ENCODE data around the gene CDK6. TPM values are rescaled to one million over a fixed set of nuclear protein-coding genes. Genes with fewer than 3 reads are reported as not detected.

Gene CDK6
- total and polyA plus RNA-seq, 2 donors, result 6.5 to 42.0 TPM

DNA sequence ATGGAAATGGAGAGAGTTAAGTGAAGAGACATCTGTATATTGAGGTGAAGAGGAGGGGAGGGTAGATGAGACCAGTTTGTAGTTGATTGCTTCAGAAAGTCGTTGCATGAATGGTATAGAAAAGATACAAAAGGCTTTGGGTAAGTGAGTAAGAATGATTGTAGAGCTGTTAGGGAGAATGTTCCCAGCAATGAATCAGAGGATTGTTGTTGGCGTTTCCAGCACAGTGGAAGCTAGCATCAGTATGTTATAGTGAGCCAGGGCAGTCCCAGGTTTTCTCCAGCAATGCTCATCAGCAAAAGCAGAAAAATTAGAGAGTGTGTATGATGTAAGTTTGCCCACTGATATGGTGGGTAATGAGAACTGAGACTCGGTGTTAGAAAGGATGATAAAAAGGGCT is 15.4 kb upstream of the CDK6 start:
- H3K9me3 ChIP-seq (ENCODE audit: control insufficient read depth in 2 of 2, insufficient read depth in 1 of 2, low read length in 1 of 2), result no peaks in the 10 kb centered on the region
- WGBS, result 82% methylated on average over 3 of the region's 3 CpGs
- DNase-seq (ENCODE audit: low read depth in 6 of 9, low spot score in 9 of 9), result no peak
- H3K4me1 ChIP-seq (ENCODE audit: control insufficient read depth in 2 of 2, insufficient read depth in 2 of 2, low read length in 2 of 2), result peaks cover 3 to 7% of the 10 kb centered on the region in 2 donors
- no peaks in the 10 kb centered on the region for H3K36me3 ChIP-seq (ENCODE audit: control insufficient read depth in 2 of 2, insufficient read depth in 2 of 2, low read length in 1 of 2)
- H3K4me3 ChIP-seq (ENCODE audit: low read length in 2 of 2), result no peak overlapping the region
- H3K27ac ChIP-seq (ENCODE audit: low read depth in 1 of 2, low read length in 1 of 2), result no peak overlapping the region
- H3K27me3 ChIP-seq (ENCODE audit: control insufficient read depth in 2 of 2, insufficient read depth in 1 of 2, low read length in 1 of 2), result no peaks in the 10 kb centered on the region

- Histone ChIP-seq H3K4me1 (ENCODE audit: control insufficient read depth in 2 of 2, insufficient read depth in 2 of 2, low read length in 2 of 2) (peaks cover 10 to 13% of the 10 kb centered on the region in 2 donors), H3K27me3 (ENCODE audit: control insufficient read depth in 2 of 2, insufficient read depth in 1 of 2, low read length in 1 of 2) (no peaks in the 10 kb centered on the region), H3K36me3 (ENCODE audit: control insufficient read depth in 2 of 2, insufficient read depth in 2 of 2, low read length in 1 of 2) (no peaks in the 10 kb centered on the region), H3K4me3 (ENCODE audit: low read length in 2 of 2) (no peak overlapping the region), H3K9me3 (ENCODE audit: control insufficient read depth in 2 of 2, insufficient read depth in 1 of 2, low read length in 1 of 2) (no peaks in the 10 kb centered on the region), H3K27ac (ENCODE audit: low read depth in 1 of 2, low read length in 1 of 2) (no peak overlapping the region)
- DNase-seq (ENCODE audit: low read depth in 6 of 9, low spot score in 9 of 9), result no peak
- WGBS, result 77% methylated on average over 1 of the region's 1 CpG
Measured at GRCh38 chr7:92850516-92850915, 14.1 kb upstream of the CDK6 start.

GRCh38 chr7:92849322-92849721 is 12.9 kb upstream of the CDK6 start:
- no peaks in the 10 kb centered on the region for H3K9me3 ChIP-seq (ENCODE audit: control insufficient read depth in 2 of 2, insufficient read depth in 1 of 2, low read length in 1 of 2)
- no peaks in the 10 kb centered on the region for H3K36me3 ChIP-seq (ENCODE audit: control insufficient read depth in 2 of 2, insufficient read depth in 2 of 2, low read length in 1 of 2)
- no peak overlapping the region for H3K4me3 ChIP-seq (ENCODE audit: low read length in 2 of 2)
- peaks cover 10 to 14% of the 10 kb centered on the region in 2 donors for H3K4me1 ChIP-seq (ENCODE audit: control insufficient read depth in 2 of 2, insufficient read depth in 2 of 2, low read length in 2 of 2)
- no peak for DNase-seq (ENCODE audit: low read depth in 6 of 9, low spot score in 9 of 9)
- WGBS, result 59% methylated on average over 4 of the region's 4 CpGs
- H3K27me3 ChIP-seq (ENCODE audit: control insufficient read depth in 2 of 2, insufficient read depth in 1 of 2, low read length in 1 of 2), result no peaks in the 10 kb centered on the region
- no peak overlapping the region for H3K27ac ChIP-seq (ENCODE audit: low read depth in 1 of 2, low read length in 1 of 2)

DNA sequence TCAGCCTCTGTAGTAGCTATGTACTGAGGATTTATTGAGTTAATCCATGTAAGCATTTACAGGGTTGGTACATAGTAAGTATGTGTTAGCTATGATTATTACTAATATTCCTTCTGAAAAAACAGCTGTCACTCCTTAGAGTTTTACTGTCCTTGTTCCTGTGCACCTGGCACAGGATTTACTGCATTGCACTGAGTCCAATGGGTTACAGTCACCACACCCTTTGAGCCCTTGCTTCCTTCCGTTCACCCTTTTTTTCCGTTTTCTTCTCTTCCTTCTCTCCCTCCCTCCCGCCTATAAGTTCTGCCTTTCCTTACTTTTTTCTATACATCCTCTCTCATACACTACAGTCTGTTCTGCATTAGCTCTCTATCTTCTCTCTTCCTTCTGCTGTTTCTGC is 12.5 kb upstream of the CDK6 start:
- Histone ChIP-seq H3K27me3 (ENCODE audit: control insufficient read depth in 2 of 2, insufficient read depth in 1 of 2, low read length in 1 of 2) (no peaks in the 10 kb centered on the region), H3K27ac (ENCODE audit: low read depth in 1 of 2, low read length in 1 of 2) (no peak overlapping the region), H3K9me3 (ENCODE audit: control insufficient read depth in 2 of 2, insufficient read depth in 1 of 2, low read length in 1 of 2) (no peaks in the 10 kb centered on the region), H3K36me3 (ENCODE audit: control insufficient read depth in 2 of 2, insufficient read depth in 2 of 2, low read length in 1 of 2) (no peaks in the 10 kb centered on the region), H3K4me1 (ENCODE audit: control insufficient read depth in 2 of 2, insufficient read depth in 2 of 2, low read length in 2 of 2) (peaks cover 10 to 14% of the 10 kb centered on the region in 2 donors), H3K4me3 (ENCODE audit: low read length in 2 of 2) (no peak overlapping the region)
- no peak for DNase-seq (ENCODE audit: low read depth in 6 of 9, low spot score in 9 of 9)
- 56% methylated on average over 3 of the region's 3 CpGs for WGBS

- Histone ChIP-seq H3K27ac (ENCODE audit: low read depth in 1 of 2, low read length in 1 of 2) (no peak overlapping the region), H3K9me3 (ENCODE audit: control insufficient read depth in 2 of 2, insufficient read depth in 1 of 2, low read length in 1 of 2) (no peaks in the 10 kb centered on the region), H3K4me3 (ENCODE audit: low read length in 2 of 2) (no peak overlapping the region), H3K27me3 (ENCODE audit: control insufficient read depth in 2 of 2, insufficient read depth in 1 of 2, low read length in 1 of 2) (no peaks in the 10 kb centered on the region), H3K36me3 (ENCODE audit: control insufficient read depth in 2 of 2, insufficient read depth in 2 of 2, low read length in 1 of 2) (no peaks in the 10 kb centered on the region), H3K4me1 (ENCODE audit: control insufficient read depth in 2 of 2, insufficient read depth in 2 of 2, low read length in 2 of 2) (peaks cover 10 to 14% of the 10 kb centered on the region in 2 donors)
- WGBS, result 90% methylated on average over 2 of the region's 2 CpGs
- DNase-seq (ENCODE audit: low read depth in 6 of 9, low spot score in 9 of 9), result no peak
Measured at GRCh38 chr7:92848441-92848840, 12.1 kb upstream of the CDK6 start.

GRCh38 chr7:92847305-92847704 is 10.9 kb upstream of the CDK6 start:
- Histone ChIP-seq H3K27me3 (ENCODE audit: control insufficient read depth in 2 of 2, insufficient read depth in 1 of 2, low read length in 1 of 2) (no peaks in the 10 kb centered on the region), H3K4me3 (ENCODE audit: low read length in 2 of 2) (no peak overlapping the region), H3K27ac (ENCODE audit: low read depth in 1 of 2, low read length in 1 of 2) (no peak overlapping the region), H3K4me1 (ENCODE audit: control insufficient read depth in 2 of 2, insufficient read depth in 2 of 2, low read length in 2 of 2) (peaks cover 10 to 14% of the 10 kb centered on the region in 2 donors), H3K36me3 (ENCODE audit: control insufficient read depth in 2 of 2, insufficient read depth in 2 of 2, low read length in 1 of 2) (no peaks in the 10 kb centered on the region), H3K9me3 (ENCODE audit: control insufficient read depth in 2 of 2, insufficient read depth in 1 of 2, low read length in 1 of 2) (no peaks in the 10 kb centered on the region)
- DNase-seq (ENCODE audit: low read depth in 6 of 9, low spot score in 9 of 9), result no peak
- whole genome bisulfite sequencing, result 87% methylated on average over 2 of the region's 2 CpGs

- no peaks in the 10 kb centered on the region for H3K9me3 ChIP-seq (ENCODE audit: control insufficient read depth in 2 of 2, insufficient read depth in 1 of 2, low read length in 1 of 2)
- no peak overlapping the region for H3K4me3 ChIP-seq (ENCODE audit: low read length in 2 of 2)
- H3K27ac ChIP-seq (ENCODE audit: low read depth in 1 of 2, low read length in 1 of 2), result no peak overlapping the region
- peaks cover 7 to 12% of the 10 kb centered on the region in 2 donors for H3K4me1 ChIP-seq (ENCODE audit: control insufficient read depth in 2 of 2, insufficient read depth in 2 of 2, low read length in 2 of 2)
- no peaks in the 10 kb centered on the region for H3K27me3 ChIP-seq (ENCODE audit: control insufficient read depth in 2 of 2, insufficient read depth in 1 of 2, low read length in 1 of 2)
- H3K36me3 ChIP-seq (ENCODE audit: control insufficient read depth in 2 of 2, insufficient read depth in 2 of 2, low read length in 1 of 2), result no peaks in the 10 kb centered on the region
- 48% methylated on average over 2 of the region's 2 CpGs for WGBS
- DNase-seq (ENCODE audit: low read depth in 6 of 9, low spot score in 9 of 9), result no peak
Measured at GRCh38 chr7:92845736-92846135, 9.4 kb upstream of the CDK6 start.

DNA sequence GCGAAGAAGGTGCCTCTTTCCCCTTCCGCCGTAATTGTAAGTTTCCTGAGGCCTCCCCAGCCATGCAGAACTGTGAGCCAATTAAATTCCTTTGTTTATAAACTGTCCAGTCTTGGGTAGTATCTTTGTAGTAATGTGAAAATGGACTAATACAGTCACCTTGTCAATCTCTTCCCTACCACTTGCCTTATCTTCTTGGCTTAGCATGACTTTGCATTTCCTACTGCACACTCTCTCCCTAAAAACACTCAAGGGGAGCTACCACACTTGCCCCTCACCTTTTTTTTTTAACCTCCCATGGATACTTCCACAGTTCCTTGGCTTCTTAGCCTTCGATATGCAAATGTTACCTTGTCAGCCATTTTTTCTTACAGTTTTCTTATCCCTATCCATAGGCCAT is 7.4 kb upstream of the CDK6 start:
- H3K36me3 ChIP-seq (ENCODE audit: control insufficient read depth in 2 of 2, insufficient read depth in 2 of 2, low read length in 1 of 2), result no peaks in the 10 kb centered on the region
- peaks cover 7 to 12% of the 10 kb centered on the region in 2 donors for H3K4me1 ChIP-seq (ENCODE audit: control insufficient read depth in 2 of 2, insufficient read depth in 2 of 2, low read length in 2 of 2)
- no peaks in the 10 kb centered on the region for H3K27me3 ChIP-seq (ENCODE audit: control insufficient read depth in 2 of 2, insufficient read depth in 1 of 2, low read length in 1 of 2)
- no peak for DNase-seq (ENCODE audit: low read depth in 6 of 9, low spot score in 9 of 9)
- H3K27ac ChIP-seq (ENCODE audit: low read depth in 1 of 2, low read length in 1 of 2), result no peak overlapping the region
- no peaks in the 10 kb centered on the region for H3K9me3 ChIP-seq (ENCODE audit: control insufficient read depth in 2 of 2, insufficient read depth in 1 of 2, low read length in 1 of 2)
- no peak overlapping the region for H3K4me3 ChIP-seq (ENCODE audit: low read length in 2 of 2)
- 90% methylated on average over 4 of the region's 4 CpGs for WGBS

- WGBS, result 94% methylated on average over 4 of the region's 4 CpGs
- H3K27me3 ChIP-seq (ENCODE audit: control insufficient read depth in 2 of 2, insufficient read depth in 1 of 2, low read length in 1 of 2), result no peaks in the 10 kb centered on the region
- H3K4me3 ChIP-seq (ENCODE audit: low read length in 2 of 2), result no peak overlapping the region
- H3K4me1 ChIP-seq (ENCODE audit: control insufficient read depth in 2 of 2, insufficient read depth in 2 of 2, low read length in 2 of 2), result peaks cover 7 to 12% of the 10 kb centered on the region in 2 donors
- DNase-seq (ENCODE audit: low read depth in 6 of 9, low spot score in 9 of 9), result no peak
- no peak overlapping the region for H3K27ac ChIP-seq (ENCODE audit: low read depth in 1 of 2, low read length in 1 of 2)
- no peaks in the 10 kb centered on the region for H3K9me3 ChIP-seq (ENCODE audit: control insufficient read depth in 2 of 2, insufficient read depth in 1 of 2, low read length in 1 of 2)
- no peaks in the 10 kb centered on the region for H3K36me3 ChIP-seq (ENCODE audit: control insufficient read depth in 2 of 2, insufficient read depth in 2 of 2, low read length in 1 of 2)
Measured at GRCh38 chr7:92843034-92843760, 6.8 kb upstream of the CDK6 start.
